Endometrium (tissue), 2 donors: ENCODE results near the gene KCNJ10.

Experiments used
- FAIRE-seq: peaks from 2 replicates; lab custom pipeline; 2012; peaks lifted over from hg19 to GRCh38; lab: Jason Lieb, UNC
- donor health status: control.
- donor health status: control.

Gene KCNJ10

GRCh38 chr1:159961636-159962035, 108.3 kb downstream of the KCNJ10 start:
- no peak for FAIRE-seq

DNA sequence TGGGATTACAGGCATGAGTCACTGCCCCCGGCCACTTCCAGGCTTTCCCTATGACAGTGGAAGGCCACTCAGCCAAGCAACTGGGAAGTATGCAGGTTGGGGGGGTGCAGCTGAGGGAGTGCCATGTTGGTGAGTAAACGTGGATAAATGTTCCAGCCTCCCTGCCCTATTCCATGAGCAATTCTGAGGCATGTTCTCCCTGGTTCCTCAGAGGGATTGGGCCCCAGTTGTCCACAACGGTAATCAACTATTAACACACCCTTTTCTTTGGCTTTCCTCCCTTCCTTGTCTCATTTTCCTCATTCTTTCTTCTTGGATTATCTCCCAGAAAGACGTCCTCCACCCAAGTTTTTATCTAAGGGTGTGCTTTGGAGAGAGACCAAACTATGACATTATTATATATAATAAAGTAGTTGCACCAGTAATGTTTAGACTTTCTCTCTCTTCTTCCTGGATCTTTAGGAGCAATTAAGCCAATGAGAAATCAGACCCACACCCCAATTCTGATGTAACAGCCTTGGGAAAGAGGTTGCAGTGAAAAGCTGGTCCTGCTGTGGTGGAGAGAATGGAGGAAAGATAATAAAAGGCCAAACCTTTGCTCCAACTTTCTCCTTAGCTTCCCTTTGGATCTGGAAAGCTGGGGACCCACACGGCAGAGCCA, 109.1 kb downstream of the KCNJ10 start:
- FAIRE-seq, result no peak

DNA sequence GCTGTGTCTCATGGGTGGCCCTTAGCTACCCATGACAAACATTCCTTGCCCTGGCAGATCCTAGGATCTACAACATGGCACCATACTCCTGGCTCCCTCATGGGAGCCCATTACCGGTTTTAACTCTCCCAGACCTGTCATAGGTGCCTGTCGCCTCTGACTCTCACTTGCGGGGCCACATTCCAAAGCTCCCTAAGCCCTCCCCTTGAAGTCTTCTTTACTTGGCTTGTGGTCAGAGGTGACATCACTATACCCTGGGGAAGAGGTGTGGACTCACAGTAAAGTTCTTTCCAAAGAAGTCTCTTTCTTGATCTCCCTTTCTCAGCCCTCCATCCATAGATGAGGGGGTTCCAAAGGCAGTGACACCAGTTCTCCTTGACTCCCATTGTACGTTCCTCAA, 110.5 kb downstream of the KCNJ10 start:
- no peak for FAIRE-seq

- no peak for FAIRE-seq
Measured at GRCh38 chr1:159958719-159959380, 111.1 kb downstream of the KCNJ10 start.

DNA sequence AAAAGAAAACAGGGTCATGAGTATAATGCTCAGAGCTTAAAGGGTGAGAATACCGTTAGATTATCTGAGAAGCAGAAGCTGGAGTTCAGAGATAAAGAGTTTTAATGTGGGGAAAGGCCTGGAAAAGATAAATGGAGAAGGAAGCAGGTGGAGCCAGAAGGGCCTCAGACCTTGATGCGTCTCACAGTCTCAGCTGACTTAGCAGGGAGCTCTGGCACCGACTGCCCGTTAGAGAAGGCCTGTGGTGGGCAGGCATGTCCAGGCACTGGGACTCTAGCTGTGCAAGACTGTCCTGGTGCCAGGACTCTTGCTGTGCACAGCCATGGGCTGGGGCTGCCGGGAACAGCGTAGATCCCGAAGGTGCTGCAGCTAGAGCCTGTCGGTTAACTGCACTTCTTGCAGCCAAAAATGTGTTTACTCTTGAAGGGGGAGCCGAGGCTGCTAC, 112.1 kb downstream of the KCNJ10 start:
- FAIRE-seq, result no peak

DNA sequence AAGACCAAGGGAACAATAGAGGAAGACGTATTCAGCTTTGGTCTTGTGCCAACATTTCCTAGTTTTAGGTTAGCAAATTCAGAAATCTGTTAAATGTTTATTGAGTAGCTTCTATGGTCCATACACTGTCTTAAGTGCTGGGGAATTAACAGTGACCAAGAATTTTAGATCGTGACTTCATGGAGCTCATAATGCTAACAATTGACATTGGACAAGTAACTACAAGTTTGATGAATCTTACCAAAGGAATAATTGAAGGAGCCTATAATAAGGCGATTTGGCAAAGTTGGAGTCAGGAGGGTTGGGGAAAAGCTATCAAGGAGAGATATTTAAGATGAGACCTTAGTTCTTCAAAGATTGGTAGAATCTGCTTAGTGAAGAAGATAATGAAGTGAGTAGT, 114.5 kb downstream of the KCNJ10 start:
- no peak for FAIRE-seq

- FAIRE-seq, result no peak
Measured at GRCh38 chr1:159953536-159954515, 116.1 kb downstream of the KCNJ10 start, which contains the start of gene SLAMF9. TSS of gene SLAMF9 (minus strand) at chr1:159954237. CDS start at chr1:159954137, 100 bp downstream.

DNA sequence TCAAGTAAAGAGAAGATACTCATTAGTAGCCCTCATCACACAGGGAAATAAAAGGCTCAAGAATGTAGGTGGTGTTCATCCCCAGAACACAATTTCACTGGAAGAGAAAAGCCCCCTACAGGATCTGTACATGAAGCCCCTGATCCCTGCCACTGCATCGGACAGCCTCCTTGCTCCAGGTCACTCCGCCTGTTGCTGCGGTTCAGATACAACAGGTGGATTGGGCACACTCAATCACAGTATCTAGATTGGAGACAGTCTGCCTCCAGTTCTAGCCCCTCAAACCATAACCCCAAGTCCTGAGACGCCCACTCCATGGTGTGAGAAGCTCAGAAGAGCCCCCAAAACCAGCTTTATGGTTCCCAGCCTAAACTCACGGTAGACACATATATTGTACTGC, 117.0 kb downstream of the KCNJ10 start:
- FAIRE-seq, result no peak

DNA sequence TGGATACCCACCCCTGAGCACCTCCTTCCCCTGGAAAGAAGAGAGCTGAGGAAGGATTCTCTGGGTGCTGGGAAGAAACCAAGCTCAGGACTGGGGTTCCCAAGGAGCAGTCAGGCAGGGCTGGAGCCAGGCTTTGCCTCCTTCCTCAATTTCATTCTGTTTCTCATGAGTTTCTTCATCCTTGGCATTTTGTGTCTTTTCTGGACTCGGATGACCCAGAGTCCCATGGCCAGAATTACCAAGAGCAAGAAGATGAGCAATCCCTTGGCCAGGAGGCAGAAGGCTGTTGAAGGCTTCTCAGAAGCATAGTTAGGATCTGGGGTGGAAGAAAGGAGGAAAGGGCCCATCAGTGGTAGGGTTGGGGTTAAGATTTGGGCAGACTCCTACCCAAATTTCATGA, 118.4 kb downstream of the KCNJ10 start:
- no peak for FAIRE-seq

GRCh38 chr1:159951016-159951415, 118.9 kb downstream of the KCNJ10 start:
- FAIRE-seq, result no peak

GRCh38 chr1:159949981-159950381, 120.0 kb downstream of the KCNJ10 start:
- FAIRE-seq, result no peak

GRCh38 chr1:159949123-159949522, 120.8 kb downstream of the KCNJ10 start:
- no peak for FAIRE-seq
